ENCODE results near the gene ACER2.
"Not testable (repeated sequence)": the region's sequence is repeated elsewhere in the genome, so short reads cannot be mapped to it uniquely, and the experiment has no call there.

ACER2 gene

GRCh38 chr9:19408693-19409400, at the start of gene ACER2:
Gene ACER2, plus strand, starts transcription at chr9:19409009. Its CDS starts 76 bp downstream, at chr9:19409085.
- peak; percentile 86 for DNase-seq (ENCODE audit: low read depth)

GRCh38 chr9:19369107-19369506, 39.7 kb upstream of the ACER2 start:
- DNase-seq (ENCODE audit: low read depth) = no peak

GRCh38 chr9:19371942-19372341, 36.9 kb upstream of the ACER2 start:
- no peak for DNase-seq (ENCODE audit: low read depth)

- no peak for DNase-seq (ENCODE audit: low read depth)
Measured at GRCh38 chr9:19372567-19372966, 36.2 kb upstream of the ACER2 start.

GRCh38 chr9:19373527-19373926, 35.3 kb upstream of the ACER2 start:
- DNase-seq (ENCODE audit: low read depth) = no peak

GRCh38 chr9:19375538-19375937, 33.3 kb upstream of the ACER2 start:
- DNase-seq (ENCODE audit: low read depth) = no peak

GRCh38 chr9:19376931-19377330, 31.9 kb upstream of the ACER2 start:
- no peak for DNase-seq (ENCODE audit: low read depth)

- DNase-seq (ENCODE audit: low read depth) = no peak
Measured at GRCh38 chr9:19378164-19378563, 30.6 kb upstream of the ACER2 start.

- DNase-seq (ENCODE audit: low read depth) = no peak
Measured at GRCh38 chr9:19378647-19379046, 30.2 kb upstream of the ACER2 start.

GRCh38 chr9:19379283-19379682, 29.5 kb upstream of the ACER2 start:
- no peak for DNase-seq (ENCODE audit: low read depth)

GRCh38 chr9:19379697-19380046, 29.1 kb upstream of the ACER2 start:
- no peak for DNase-seq (ENCODE audit: low read depth)

GRCh38 chr9:19380826-19381075, 28.1 kb upstream of the ACER2 start:
- DNase-seq (ENCODE audit: low read depth) = no peak

GRCh38 chr9:19381656-19382055, 27.2 kb upstream of the ACER2 start:
- no peak for DNase-seq (ENCODE audit: low read depth)

- not testable (repeated sequence) for DNase-seq (ENCODE audit: low read depth)
Measured at GRCh38 chr9:19385212-19385611, 23.6 kb upstream of the ACER2 start.

GRCh38 chr9:19385786-19386501, 22.9 kb upstream of the ACER2 start:
- DNase-seq (ENCODE audit: low read depth) = no peak

- no peak for DNase-seq (ENCODE audit: low read depth)
Measured at GRCh38 chr9:19386502-19387044, 22.2 kb upstream of the ACER2 start.

- no peak for DNase-seq (ENCODE audit: low read depth)
Measured at GRCh38 chr9:19387317-19387716, 21.5 kb upstream of the ACER2 start.

GRCh38 chr9:19389539-19389938, 19.3 kb upstream of the ACER2 start:
- DNase-seq (ENCODE audit: low read depth) = not testable (repeated sequence)

- no peak for DNase-seq (ENCODE audit: low read depth)
Measured at GRCh38 chr9:19397845-19398244, 11.0 kb upstream of the ACER2 start.

- DNase-seq (ENCODE audit: low read depth) = not testable (repeated sequence)
Measured at GRCh38 chr9:19403231-19403630, 5.6 kb upstream of the ACER2 start.

GRCh38 chr9:19404283-19405075, 4.3 kb upstream of the ACER2 start:
- DNase-seq (ENCODE audit: low read depth) = no peak

GRCh38 chr9:19405771-19406170, 3.0 kb upstream of the ACER2 start:
- DNase-seq (ENCODE audit: low read depth) = no peak

- DNase-seq (ENCODE audit: low read depth) = no peak
Measured at GRCh38 chr9:19408316-19408692, 505 bp upstream of the ACER2 start.
